HepG2 (cell line): ENCODE data around the gene STK32C. TPM values are rescaled to one million over a fixed set of nuclear protein-coding genes. Genes with fewer than 3 reads are reported as not detected.

Experiments
- ATAC-seq: fragments of 200-7000 bp; cut with Tn5 transposase; 3 replicates; pipeline ENCODE4 v1.9.1; 2020; ENCODE audit warnings: mild to moderate bottlenecking, moderate library complexity
- BruUV-seq: library from RNA; stranded (reverse); fragments of 400-500 nt; replicated peaks from 2 replicates; lab custom pipeline; 2021; lab: Mats Ljungman, UMichigan
- CTCF ChIA-PET: fragments of 300-600 bp; formaldehyde crosslinking; extraction: SDS; loops from one replicate; lab custom pipeline; 2021; ENCODE audit warnings: low total read pairs, inconsistent platforms, low intra/inter-chr PET ratio; lab: Yijun Ruan, JAX
- POLR2A ChIA-PET: fragments of 350-600 bp; sonication (Branson Sonifier 250); formaldehyde crosslinking; loops from one replicate; lab custom pipeline; 2020; ENCODE audit warnings: antibody characterized with exemption, inconsistent platforms; lab: Yijun Ruan, JAX
- DNase-seq: peaks from one replicate; pipeline ENCODE4 v3.0.0-alpha.2; 2015; ENCODE audit warnings: low spot score
- FAIRE-seq: peaks from 3 replicates; lab custom pipeline; 2011; peaks lifted over from hg19 to GRCh38; lab: Jason Lieb, UNC
- H2AFZ ChIP-seq: one replicate; pipeline ENCODE4 v1.6.1; 2011; ENCODE audit warnings: low read length, inconsistent platforms
- H3K27ac ChIP-seq: fragments of 300-600 bp; 3 replicates; pipeline ENCODE4 v1.8.0; 2011; ENCODE audit warnings: mixed run types, mild to moderate bottlenecking, mixed read lengths, low read length, inconsistent platforms; ENCODE audit not compliant: insufficient read depth; ENCODE audit errors: extremely low read length
- H3K27me3 ChIP-seq, 2 experiments: fragments of 200-600 bp in 1 of 2; 2 replicates in 1 of 2; 3 replicates in 1 of 2; pipeline versions ENCODE4 v1.6.0 to v1.8.0; 2011; ENCODE audit warnings: low read length in 2 of 2, mild to moderate bottlenecking in 2 of 2, moderate library complexity in 2 of 2, inconsistent platforms in 1 of 2; ENCODE audit not compliant: insufficient read depth in 2 of 2, control insufficient read depth in 1 of 2
- H3K36me3 ChIP-seq, 2 experiments: fragments of 200-600 bp in 1 of 2; replicated peaks in 1 of 2; 2 replicates in 1 of 2; 3 replicates in 1 of 2; pipeline versions ENCODE4 v1.5.1 to v1.8.0; 2011; ENCODE audit warnings: low read length in 2 of 2, inconsistent platforms in 1 of 2; ENCODE audit not compliant: insufficient read depth in 2 of 2, control insufficient read depth in 1 of 2
- H3K4me1 ChIP-seq: 2 replicates; pipeline ENCODE4 v1.5.1; 2012; ENCODE audit warnings: low read length, inconsistent platforms; ENCODE audit not compliant: insufficient read depth
- H3K4me2 ChIP-seq: 2 replicates; pipeline ENCODE4 v1.6.0; 2011; ENCODE audit warnings: low read depth, low read length, inconsistent platforms
- H3K4me3 ChIP-seq, 3 experiments: fragments of 200-600 bp in 1 of 3; sonication (generic), shearing (Covaris generic) in 1 of 3; replicated peaks in 1 of 3; 2 replicates each; pipeline ENCODE4 v1.5.1; 2011 to 2016; ENCODE audit warnings: low read length in 3 of 3, inconsistent platforms in 2 of 3, low read depth in 2 of 3, mild to moderate bottlenecking in 2 of 3, control low read depth in 1 of 3, mixed read lengths in 1 of 3; ENCODE audit not compliant: insufficient read depth in 1 of 3
- H3K79me2 ChIP-seq: one replicate; pipeline ENCODE4 v1.6.1; 2011; ENCODE audit warnings: low read length, inconsistent platforms; ENCODE audit not compliant: insufficient read depth
- H3K9ac ChIP-seq: 2 replicates; pipeline ENCODE4 v1.6.0; 2011; ENCODE audit warnings: mild to moderate bottlenecking, low read depth, low read length, inconsistent platforms; ENCODE audit not compliant: insufficient read depth
- H3K9me3 ChIP-seq: 2 replicates; pipeline ENCODE4 v1.5.1; 2012; ENCODE audit warnings: mild to moderate bottlenecking, low read length
- H4K20me1 ChIP-seq: 2 replicates; pipeline ENCODE4 v1.6.0; 2011; ENCODE audit warnings: inconsistent platforms, mild to moderate bottlenecking, low read length, moderate library complexity; ENCODE audit not compliant: insufficient read depth
- BORCS8-MEF2B ChIP-seq: sonication (generic); formaldehyde crosslinking; IDR thresholded peaks from 2 replicates; pipeline ENCODE4 v1.8.0; 2022; ENCODE audit warnings: mild to moderate bottlenecking, missing genetic modification reagents
- CERS6 ChIP-seq: sonication (generic); formaldehyde crosslinking; IDR thresholded peaks from 2 replicates; pipeline ENCODE4 v1.5.0; 2020; ENCODE audit warnings: missing genetic modification reagents
- HMG20B ChIP-seq: conservative IDR thresholded peaks from 2 replicates; pipeline ENCODE4 v1.6.1; 2016; ENCODE audit warnings: missing genetic modification reagents, missing compliant biosample characterization
- IRF9 ChIP-seq: sonication (generic); formaldehyde crosslinking; IDR thresholded peaks from 2 replicates; pipeline ENCODE4 v1.8.0; 2022; ENCODE audit warnings: missing genetic modification reagents, mild to moderate bottlenecking, borderline replicate concordance
- KDM1A ChIP-seq: IDR thresholded peaks from 2 replicates; pipeline ENCODE4 v1.6.1; 2016; ENCODE audit warnings: missing compliant biosample characterization
- MED1 ChIP-seq: sonication (generic); formaldehyde crosslinking; IDR thresholded peaks from 2 replicates; pipeline ENCODE4 v1.4.0; 2020; ENCODE audit warnings: missing genetic modification reagents
- NFAT5 ChIP-seq: sonication (generic); formaldehyde crosslinking; IDR thresholded peaks from 2 replicates; pipeline ENCODE4 v1.4.0; 2020; ENCODE audit warnings: missing genetic modification reagents
- PREB ChIP-seq: sonication (generic); formaldehyde crosslinking; IDR thresholded peaks from 2 replicates; pipeline ENCODE4 v1.4.0; 2020; ENCODE audit warnings: missing genetic modification reagents
- YEATS4 ChIP-seq: sonication (generic); formaldehyde crosslinking; IDR thresholded peaks from 2 replicates; pipeline ENCODE4 v1.4.0; 2020; ENCODE audit warnings: missing genetic modification reagents, borderline replicate concordance
- ZNF501 ChIP-seq: sonication (generic); formaldehyde crosslinking; IDR thresholded peaks from 2 replicates; pipeline ENCODE4 v1.5.1; 2020; ENCODE audit warnings: mild to moderate bottlenecking, moderate library complexity, missing genetic modification reagents
- WGBS: methylation state at CpG from one replicate; pipeline ENCODE4 v1.1.6; 2017; ENCODE audit warnings: low lambda C conversion rate; 5-methylcytosine and 5-hydroxymethylcytosine counted together
- in situ Hi-C: cut with HindIII; loops from 2 replicates; pipeline ENCODE4 v1.10.0; 2017; ENCODE audit warnings: low pct_unique_long_range_greater_than_20kb; ENCODE audit not compliant: extremely low pct_ligation_motif_present
- intact Hi-C: fragments of 100-400 bp; cut with micrococcal nuclease; formaldehyde crosslinking; loops from one replicate; pipeline ENCODE4 v1.10.0; 2022; ENCODE audit not compliant: unreplicated experiment
- polyA plus RNA-seq, 8 experiments: library from polyadenylated mRNA; depleted of rRNA in 3 of 8; stranded (reverse) in 7 of 8; unstranded in 1 of 8; fragments of >200 nt; fragmentation: Illumina TruSeq in 4 of 8; extraction: Trizol in 4 of 8; gene quantifications; 2 replicates each; pipeline versions ENCODE4 v1.2.1 to v1.2.3, GENCODE V29; 2011 to 2016; ENCODE audit warnings: low read depth in 4 of 8, missing spikeins in 1 of 8, mixed read lengths in 1 of 8; ENCODE audit not compliant: insufficient read depth in 1 of 8
- total RNA-seq, 5 experiments: library from RNA; depleted of rRNA; stranded (reverse); fragments of >200 nt; fragmentation: Illumina TruSeq; extraction: Trizol; gene quantifications; 2 replicates each; pipeline ENCODE4 v1.2.3, GENCODE V29; 2016; ENCODE audit warnings: low read depth in 1 of 5

Gene STK32C
- total and polyA plus RNA-seq, 2 of the 13 experiments (the other 11 are each of a cell fraction or from before 2014, with no cell fraction given): 10.9 to 19.4 TPM

- TF ChIP-seq PREB: no peak
- no peak for TF ChIP-seq YEATS4 (CRISPR knock-in tag)
- TF ChIP-seq IRF9 (CRISPR knock-in tag): no peak
- no peak for TF ChIP-seq ZNF501 (CRISPR knock-in tag)
- TF ChIP-seq HMG20B (CRISPR knock-in tag): no peak
- TF ChIP-seq MED1: no peak
- TF ChIP-seq, all 625 proteins: peak for 0
These were observed 81.0 kb downstream of the STK32C start (continued) for GRCh38 chr10:132226586-132227405.

GRCh38 chr10:132225849-132226205 is 81.9 kb downstream of the STK32C start:
- Histone ChIP-seq H3K27me3 (no peaks in the 10 kb centered on the region), H3K79me2 (no peaks in the 10 kb centered on the region), H4K20me1 (no peaks in the 10 kb centered on the region), H3K4me1 (no peaks in the 10 kb centered on the region), H3K9ac (no peak overlapping the region), H3K27ac (no peak overlapping the region), H3K4me3 (no peak overlapping the region), H3K36me3 (no peaks in the 10 kb centered on the region), H3K9me3 (no peaks in the 10 kb centered on the region), H3K4me2 (no peak overlapping the region), H2AFZ (no peak overlapping the region)
- BruUV-seq: no TSS peak
- ChIA-PET CTCF (no interaction called here), POLR2A (no interaction called here)
- in situ Hi-C loops: no loop called here
- DNase-seq (no peak), FAIRE-seq (no peak), ATAC-seq (no peak)
- TF ChIP-seq NFAT5 (CRISPR knock-in tag): no peak
- TF ChIP-seq BORCS8-MEF2B (CRISPR knock-in tag): no peak
- TF ChIP-seq KDM1A (CRISPR knock-in tag): no peak
- TF ChIP-seq CERS6: no peak
- 72% methylated on average over 5 of the region's 8 CpGs for WGBS
- intact Hi-C loops: no loop called here
